ENCODE measurements around the gene C11orf97.
"Not testable (repeated sequence)": the region's sequence is repeated elsewhere in the genome, so short reads cannot be mapped to it uniquely, and the experiment has no call there.

The C11orf97 gene

GRCh38 chr11:94558468-94558867 lies 46.2 kb downstream of the C11orf97 start:
- no peak for DNase-seq

GRCh38 chr11:94558932-94559331 lies 46.7 kb downstream of the C11orf97 start:
- DNase-seq = no peak

- no peak for DNase-seq
Observed at GRCh38 chr11:94559361-94559760, 47.1 kb downstream of the C11orf97 start.

GRCh38 chr11:94560834-94561233 lies 48.6 kb downstream of the C11orf97 start:
- peak; percentile 30 for DNase-seq

- DNase-seq = peak; percentile 79
Observed at GRCh38 chr11:94563176-94563847, 51.1 kb downstream of the C11orf97 start.

- no peak for DNase-seq
Observed at GRCh38 chr11:94563848-94564467, 51.7 kb downstream of the C11orf97 start.

- no peak for DNase-seq
Observed at GRCh38 chr11:94567181-94567670, 55.0 kb downstream of the C11orf97 start, which contains the start of gene PIWIL4. PIWIL4 (plus strand) TSS chr11:94567368; CDS start chr11:94567519, 151 bp downstream.

- DNase-seq = no peak
Observed at GRCh38 chr11:94568200-94568599, 55.9 kb downstream of the C11orf97 start.

- no peak for DNase-seq
Observed at GRCh38 chr11:94568717-94569116, 56.5 kb downstream of the C11orf97 start.

- not testable (repeated sequence) for DNase-seq
Observed at GRCh38 chr11:94572975-94573374, 60.7 kb downstream of the C11orf97 start.

GRCh38 chr11:94574193-94574961 lies 62.1 kb downstream of the C11orf97 start:
- peak; percentile 87 for DNase-seq

GRCh38 chr11:94576306-94576705 lies 64.0 kb downstream of the C11orf97 start:
- no peak for DNase-seq

- DNase-seq = no peak
Observed at GRCh38 chr11:94577841-94578240, 65.6 kb downstream of the C11orf97 start.

Measured in fibroblast of skin of right biceps (primary cell).